ENCODE measurements around the gene TMSB15B. TPM values are rescaled to one million over a fixed set of nuclear protein-coding genes. Genes with fewer than 3 reads are reported as not detected.

Gene TMSB15B
- total RNA-seq, 1 experiment from 2014 or later = 34.3 TPM

Other genes starting within 250 kb of the TMSB15B start
- not detected in 2 replicates for gene PLP1, start 185.8 kb upstream of the TMSB15B start, total RNA-seq (2014; rRNA removed; shearing (Covaris generic))
- 3.2 and 5.5 TPM in 2 replicates for gene RAB9B, start 130.4 kb upstream of the TMSB15B start, total RNA-seq (2014; rRNA removed; shearing (Covaris generic))
- gene H2BW1, start 51.1 kb downstream of the TMSB15B start, total RNA-seq (2014; rRNA removed; shearing (Covaris generic)) = not detected in 2 replicates
- not detected in 2 replicates for gene H2BW2, start 77.3 kb downstream of the TMSB15B start, total RNA-seq (2014; rRNA removed; shearing (Covaris generic))
- gene TMSB15C, start 113.6 kb downstream of the TMSB15B start, total RNA-seq (2014; rRNA removed; shearing (Covaris generic)) = 3.5 and 7.8 TPM in 2 replicates
- gene ZCCHC18, start 149.9 kb downstream of the TMSB15B start, total RNA-seq (2014; rRNA removed; shearing (Covaris generic)) = 1.7 TPM in 1 of 2 replicates, not detected in the other
- 4.9 and 11.0 TPM in 2 replicates for gene SLC25A53, start 194.4 kb downstream of the TMSB15B start, total RNA-seq (2014; rRNA removed; shearing (Covaris generic))
- gene FAM199X, start 203.8 kb downstream of the TMSB15B start, total RNA-seq (2014; rRNA removed; shearing (Covaris generic)) = 24.1 and 35.2 TPM in 2 replicates